Dendritic cell treated with granulocyte-macrophage colony-stimulating factor and Interleukin-4, amounts not matched to agents 40 ng/mL and 50 ng/mL, for 4 days (primary cell): ENCODE measurements around the gene TOMM40.
"Not testable (repeated sequence)": the region's sequence is repeated elsewhere in the genome, so short reads cannot be mapped to it uniquely, and the experiment has no call there.

Experiments
- H3K27ac Mint-ChIP-seq: one replicate; pipeline ENCODE4 v1.8.0; 2022; ENCODE audit warnings: mild to moderate bottlenecking, mixed read lengths
- H3K27me3 Mint-ChIP-seq: one replicate; pipeline ENCODE4 v1.8.0; 2022; ENCODE audit warnings: mild to moderate bottlenecking, mixed read lengths
- H3K36me3 Mint-ChIP-seq: one replicate; pipeline ENCODE4 v1.8.0; 2022; ENCODE audit warnings: low read depth, mixed read lengths
- H3K4me1 Mint-ChIP-seq: one replicate; pipeline ENCODE4 v1.8.0; 2022; ENCODE audit warnings: low read depth, mixed read lengths
- H3K4me3 Mint-ChIP-seq: one replicate; pipeline ENCODE4 v1.8.0; 2022; ENCODE audit warnings: mild to moderate bottlenecking, moderate library complexity, mixed read lengths
- H3K9me3 Mint-ChIP-seq: one replicate; pipeline ENCODE4 v1.8.0; 2022; ENCODE audit warnings: mixed read lengths
- intact Hi-C: fragments of 100-400 bp; cut with micrococcal nuclease; formaldehyde crosslinking; loops from one replicate; pipeline ENCODE4 v1.15.0; 2022

The TOMM40 gene

GRCh38 chr19:44857837-44858236 is 33.2 kb upstream of the TOMM40 start:
- no peaks in the 10 kb centered on the region for H3K27me3 Mint-ChIP-seq
- H3K4me3 Mint-ChIP-seq, result no peak overlapping the region
- no peaks in the 10 kb centered on the region for H3K9me3 Mint-ChIP-seq
- intact Hi-C loops, result no loop called here
- peak overlapping the region; percentile 90 for H3K27ac Mint-ChIP-seq
- H3K4me1 Mint-ChIP-seq, result peaks cover 36% of the 10 kb centered on the region
- peaks cover 52% of the 10 kb centered on the region for H3K36me3 Mint-ChIP-seq

- H3K27me3 Mint-ChIP-seq, H3K4me3 Mint-ChIP-seq, H3K9me3 Mint-ChIP-seq, intact Hi-C loops, H3K27ac Mint-ChIP-seq: not testable (repeated sequence)
- Mint-ChIP-seq H3K4me1 (peaks cover 32% of the 10 kb centered on the region), H3K36me3 (peaks cover 64% of the 10 kb centered on the region)
Measured at GRCh38 chr19:44861576-44861975, 29.5 kb upstream of the TOMM40 start.

- Mint-ChIP-seq H3K4me3 (no peak overlapping the region), H3K4me1 (peaks cover 38% of the 10 kb centered on the region), H3K9me3 (no peaks in the 10 kb centered on the region), H3K36me3 (peaks cover 78% of the 10 kb centered on the region), H3K27me3 (no peaks in the 10 kb centered on the region), H3K27ac (no peak overlapping the region)
- intact Hi-C loops, result no loop called here
Measured at GRCh38 chr19:44863990-44864389, 27.1 kb upstream of the TOMM40 start.

GRCh38 chr19:44865196-44865767 is 25.8 kb upstream of the TOMM40 start:
- Mint-ChIP-seq H3K36me3 (peaks cover 70% of the 10 kb centered on the region), H3K27ac (peak overlapping the region; percentile 55), H3K27me3 (no peaks in the 10 kb centered on the region), H3K4me3 (no peak overlapping the region), H3K4me1 (peaks cover 48% of the 10 kb centered on the region), H3K9me3 (no peaks in the 10 kb centered on the region)
- intact Hi-C loops, result no loop called here

- intact Hi-C loops, result no loop called here
- Mint-ChIP-seq H3K27ac (peak overlapping the region; percentile 81), H3K4me1 (peaks cover 50% of the 10 kb centered on the region), H3K36me3 (peaks cover 67% of the 10 kb centered on the region), H3K27me3 (no peaks in the 10 kb centered on the region), H3K9me3 (no peaks in the 10 kb centered on the region), H3K4me3 (no peak overlapping the region)
Measured at GRCh38 chr19:44866664-44867063, 24.4 kb upstream of the TOMM40 start.

GRCh38 chr19:44867578-44867977 is 23.5 kb upstream of the TOMM40 start:
- Mint-ChIP-seq H3K27ac (peak overlapping the region; percentile 81), H3K36me3 (peaks cover 67% of the 10 kb centered on the region)
- intact Hi-C loops, result no loop called here

GRCh38 chr19:44869733-44870470 is 21.2 kb upstream of the TOMM40 start:
- H3K36me3 Mint-ChIP-seq, result peaks cover 80% of the 10 kb centered on the region
- intact Hi-C loops, result loop anchor here (1.0 to 2.0 kb wide), 2 partner anchors 20 to 23 kb away; partner anchors contain the start of gene NECTIN2

More at GRCh38 chr19:44867578-44867977, 23.5 kb upstream of the TOMM40 start:
- Mint-ChIP-seq H3K4me1 (peaks cover 50% of the 10 kb centered on the region), H3K27me3 (no peaks in the 10 kb centered on the region), H3K4me3 (no peak overlapping the region), H3K9me3 (no peaks in the 10 kb centered on the region)

GRCh38 chr19:44871809-44872208 is 19.2 kb upstream of the TOMM40 start:
- H3K4me1 Mint-ChIP-seq, result peaks cover 40% of the 10 kb centered on the region
- H3K36me3 Mint-ChIP-seq, result peaks cover 80% of the 10 kb centered on the region
- H3K9me3 Mint-ChIP-seq, result no peaks in the 10 kb centered on the region
- intact Hi-C loops, result no loop called here
- no peak overlapping the region for H3K4me3 Mint-ChIP-seq
- peak overlapping the region; percentile 38 for H3K27ac Mint-ChIP-seq
- no peaks in the 10 kb centered on the region for H3K27me3 Mint-ChIP-seq

More at GRCh38 chr19:44869733-44870470, 21.2 kb upstream of the TOMM40 start:
- Mint-ChIP-seq H3K9me3 (no peaks in the 10 kb centered on the region), H3K27ac (peak overlapping the region; percentile 81), H3K27me3 (no peaks in the 10 kb centered on the region), H3K4me1 (peaks cover 50% of the 10 kb centered on the region), H3K4me3 (peak overlapping the region; percentile 7)

- intact Hi-C loops, result no loop called here
- Mint-ChIP-seq H3K27ac (no peak overlapping the region), H3K36me3 (peaks cover 80% of the 10 kb centered on the region), H3K4me3 (no peak overlapping the region), H3K4me1 (peaks cover 41% of the 10 kb centered on the region), H3K9me3 (no peaks in the 10 kb centered on the region), H3K27me3 (no peaks in the 10 kb centered on the region)
Measured at GRCh38 chr19:44872661-44873060, 18.4 kb upstream of the TOMM40 start.

- Mint-ChIP-seq H3K9me3 (no peaks in the 10 kb centered on the region), H3K27me3 (no peaks in the 10 kb centered on the region), H3K4me1 (peaks cover 26% of the 10 kb centered on the region), H3K36me3 (peaks cover 91% of the 10 kb centered on the region), H3K27ac (no peak overlapping the region), H3K4me3 (no peak overlapping the region)
- intact Hi-C loops, result no loop called here
Measured at GRCh38 chr19:44874317-44874716, 16.7 kb upstream of the TOMM40 start.

- H3K9me3 Mint-ChIP-seq, result no peaks in the 10 kb centered on the region
- intact Hi-C loops, result no loop called here
- no peaks in the 10 kb centered on the region for H3K27me3 Mint-ChIP-seq
- peaks cover 15% of the 10 kb centered on the region for H3K4me1 Mint-ChIP-seq
- no peak overlapping the region for H3K4me3 Mint-ChIP-seq
- H3K36me3 Mint-ChIP-seq, result peaks cover 93% of the 10 kb centered on the region
- H3K27ac Mint-ChIP-seq, result no peak overlapping the region
Measured at GRCh38 chr19:44875666-44876451, 15.2 kb upstream of the TOMM40 start.

- Mint-ChIP-seq H3K27ac (no peak overlapping the region), H3K4me3 (no peak overlapping the region), H3K4me1 (peaks cover 15% of the 10 kb centered on the region), H3K27me3 (no peaks in the 10 kb centered on the region), H3K9me3 (no peaks in the 10 kb centered on the region), H3K36me3 (peaks cover 88% of the 10 kb centered on the region)
- intact Hi-C loops, result no loop called here
Measured at GRCh38 chr19:44876930-44877535, 14.0 kb upstream of the TOMM40 start.

- Mint-ChIP-seq H3K27me3 (no peaks in the 10 kb centered on the region), H3K4me3 (no peak overlapping the region), H3K36me3 (peaks cover 88% of the 10 kb centered on the region), H3K9me3 (no peaks in the 10 kb centered on the region), H3K27ac (no peak overlapping the region), H3K4me1 (peaks cover 15% of the 10 kb centered on the region)
- intact Hi-C loops, result no loop called here
Measured at GRCh38 chr19:44878120-44878865, 12.8 kb upstream of the TOMM40 start.
